ENCODE results near the gene DDOST. TPM values are rescaled to one million over a fixed set of nuclear protein-coding genes. Genes with fewer than 3 reads are reported as not detected.

Gene DDOST
- total and polyA plus RNA-seq, 2 experiments from 2014 or later: 151 to 270 TPM

- 0 out of 3 replicates have a peak, but pooled peaks cover 3% of the 10 kb centered on the region for H3K36me3 Mint-ChIP-seq (ENCODE audit: low read depth)
- Histone ChIP-seq H3K79me2 (replicated peaks; ENCODE audit: insufficient read depth) (no peaks in the 10 kb centered on the region), H3K4me3 (no peak overlapping the region), H2AFZ (no peak overlapping the region), H3K4me2 (no peak overlapping the region), H3K36me3 (ENCODE audit: insufficient read depth) (no peaks in the 10 kb centered on the region), H3K4me1 (ENCODE audit: insufficient read depth) (peaks cover 16% of the 10 kb centered on the region), H4K20me1 (replicated peaks; ENCODE audit: insufficient read depth) (no peaks in the 10 kb centered on the region), H3F3A (replicated peaks; ENCODE audit: low read depth) (0 out of 2 replicates have a peak, but pooled peaks cover 3% of the 10 kb centered on the region), H3K27me3 (ENCODE audit: insufficient read depth) (no peaks in the 10 kb centered on the region), H3K27ac (ENCODE audit: low read depth) (no peak overlapping the region), H3K9me2 (ENCODE audit: insufficient read depth) (no peaks in the 10 kb centered on the region)
- H3K9me3 Mint-ChIP-seq: peaks cover 4% of the 10 kb centered on the region; the same call in 1 of the 3 replicates
- ATAC-seq (no peak), DNase-seq (ENCODE audit: low spot score) (no peak)
- no peak overlapping the region for H3K27ac Mint-ChIP-seq
- peaks cover 26% of the 10 kb centered on the region for H3K4me1 Mint-ChIP-seq
- H3K4me3 Mint-ChIP-seq: no peak overlapping the region
- H3K27me3 Mint-ChIP-seq (ENCODE audit: insufficient read depth, low read depth, poor library complexity): peaks cover 3% of the 10 kb centered on the region
- TF ChIP-seq ZNF114 (CRISPR knock-in tag; IDR thresholded peaks at IDR 0.05) (no peak), JUNB (IDR thresholded peaks at IDR 0.05; ENCODE audit: unreplicated experiment) (no peak), ZNF462 (CRISPR knock-in tag; IDR thresholded peaks at IDR 0.05) (no peak), REST (IDR thresholded peaks at IDR 0.05; ENCODE audit: unreplicated experiment) (no peak), ETS1 (IDR thresholded peaks at IDR 0.05) (no peak), CREB1 (CRISPR knock-in tag; IDR thresholded peaks at IDR 0.05; ENCODE audit: low read depth) (no peak), CTCF (conservative IDR thresholded peaks at IDR 0.05; ENCODE audit: low read depth in 2 of 2) (no peak), POLR2AphosphoS5 (IDR thresholded peaks at IDR 0.05; ENCODE audit: low read depth) (no peak), ZNF331 (CRISPR knock-in tag; IDR thresholded peaks at IDR 0.05; ENCODE audit: low read depth) (no peak), EZH2 (IDR thresholded peaks at IDR 0.05; ENCODE audit: low read depth, unreplicated experiment) (no peak)
Observed at GRCh38 chr1:20621012-20621411, 40.2 kb downstream of the DDOST start.

Data from GM23338 (cell line).